Activated CD8-positive, alpha-beta T cell treated with anti-CD3 and anti-CD28 coated beads for 36 hours (primary cell): ENCODE data around the gene SPI1. TPM values are rescaled to one million over a fixed set of nuclear protein-coding genes. Genes with fewer than 3 reads are reported as not detected.
A peak's percentile ranks its signal among the peaks of the same experiment; 100 is the strongest.
"Not testable (repeated sequence)": the region's sequence is repeated elsewhere in the genome, so short reads cannot be mapped to it uniquely, and the experiment has no call there.

ENCODE experiments used
- ATAC-seq: fragments of 200-7000 bp; cut with Tn5 transposase; one replicate; pipeline ENCODE4 v1.10.0; 2021; ENCODE audit warnings: mild to moderate bottlenecking, moderate library complexity
- CTCF ChIA-PET: fragments of 350-600 bp; sonication (Branson Sonifier 250); formaldehyde crosslinking; loops from one replicate; lab custom pipeline; 2021; ENCODE audit warnings: antibody characterized with exemption; lab: Charles Lee
- POLR2A ChIA-PET: fragments of 350-600 bp; sonication (Branson Sonifier 250); formaldehyde crosslinking; loops from one replicate; lab custom pipeline; 2021; ENCODE audit warnings: antibody characterized with exemption; lab: Charles Lee
- DNase-seq: peaks from one replicate; pipeline ENCODE4 v3.0.0-alpha.2; 2020
- H3K27ac Mint-ChIP-seq: one replicate; pipeline ENCODE4 v1.8.0; 2021; ENCODE audit warnings: mild to moderate bottlenecking, mixed read lengths
- H3K27me3 Mint-ChIP-seq: one replicate; pipeline ENCODE4 v1.8.0; 2021; ENCODE audit warnings: mixed read lengths
- H3K36me3 Mint-ChIP-seq: one replicate; pipeline ENCODE4 v1.8.0; 2021; ENCODE audit warnings: low read depth, mixed read lengths
- H3K4me1 Mint-ChIP-seq: one replicate; pipeline ENCODE4 v1.8.0; 2021; ENCODE audit warnings: low read depth, mixed read lengths
- H3K4me3 Mint-ChIP-seq: one replicate; pipeline ENCODE4 v1.8.0; 2021; ENCODE audit warnings: mild to moderate bottlenecking, moderate library complexity, mixed read lengths
- H3K9me3 Mint-ChIP-seq: one replicate; pipeline ENCODE4 v1.8.0; 2021; ENCODE audit warnings: mixed read lengths
- CTCF ChIP-seq: fragments of 200-600 bp; IDR thresholded peaks from one replicate; pipeline ENCODE4 v1.8.0; 2022; ENCODE audit warnings: antibody characterized with exemption, mild to moderate bottlenecking
- intact Hi-C: fragments of 100-400 bp; cut with micrococcal nuclease; formaldehyde crosslinking; loops from one replicate; pipeline ENCODE4 v1.10.0; 2022
- total RNA-seq, 2 experiments: library from RNA; stranded (reverse); gene quantifications; one replicate each; pipeline ENCODE4 v1.2.3, GENCODE V29; 2021

Gene SPI1
- total RNA-seq, 2 experiments from 2014 or later = 0.25 TPM; not detected in 1

- Mint-ChIP-seq H3K27me3 (no peaks in the 10 kb centered on the region), H3K4me3 (no peak overlapping the region), H3K36me3 (peaks cover 21% of the 10 kb centered on the region), H3K27ac (peak overlapping the region; percentile 48), H3K9me3 (no peaks in the 10 kb centered on the region), H3K4me1 (peaks cover 7% of the 10 kb centered on the region)
- TF ChIP-seq CTCF = no peak
- ChIA-PET CTCF (interaction anchor here (1.0 kb wide), 1 partner anchor 57 kb away, joined by 3 read pairs; no protein-coding TSS in a partner anchor), POLR2A (no interaction called here)
- DNase-seq = no peak
- intact Hi-C loops = no loop called here
- ATAC-seq = no peak
Measured at GRCh38 chr11:47317064-47317828, 61.1 kb downstream of the SPI1 start.

GRCh38 chr11:47316501-47316900 lies 61.8 kb downstream of the SPI1 start:
- ATAC-seq, POLR2A ChIA-PET, H3K9me3 Mint-ChIP-seq, H3K4me3 Mint-ChIP-seq, H3K4me1 Mint-ChIP-seq, H3K27me3 Mint-ChIP-seq, intact Hi-C loops, H3K27ac Mint-ChIP-seq, DNase-seq: not testable (repeated sequence)
- peaks cover 19% of the 10 kb centered on the region for H3K36me3 Mint-ChIP-seq
- CTCF ChIA-PET = interaction anchor here (1.0 to 1.2 kb wide), 2 partner anchors 58 to 237 kb away, joined by 3 read pairs; no protein-coding TSS in a partner anchor

GRCh38 chr11:47314992-47315391 lies 63.4 kb downstream of the SPI1 start:
- DNase-seq (no peak), ATAC-seq (no peak)
- TF ChIP-seq CTCF = no peak
- ChIA-PET CTCF (no interaction called here), POLR2A (interaction anchor here (1.2 kb wide), 1 partner anchor 26 kb away, joined by 3 read pairs; no protein-coding TSS in a partner anchor)
- Mint-ChIP-seq H3K27me3 (no peaks in the 10 kb centered on the region), H3K4me1 (peaks cover 7% of the 10 kb centered on the region), H3K4me3 (no peak overlapping the region), H3K9me3 (no peaks in the 10 kb centered on the region), H3K36me3 (peaks cover 18% of the 10 kb centered on the region), H3K27ac (no peak overlapping the region)
- intact Hi-C loops = no loop called here

- intact Hi-C loops = no loop called here
- ATAC-seq = no peak
- DNase-seq = no peak
- H3K9me3 Mint-ChIP-seq = no peaks in the 10 kb centered on the region
- TF ChIP-seq CTCF = no peak
- CTCF ChIA-PET = interaction anchor here (1.1 to 1.9 kb wide), 2 partner anchors 49 to 66 kb away, joined by 4 to 7 read pairs; no protein-coding TSS in a partner anchor
- no peak overlapping the region for H3K4me3 Mint-ChIP-seq
- H3K36me3 Mint-ChIP-seq = peaks cover 33% of the 10 kb centered on the region
- H3K27me3 Mint-ChIP-seq = no peaks in the 10 kb centered on the region
- no peaks in the 10 kb centered on the region for H3K4me1 Mint-ChIP-seq
- peak overlapping the region; percentile 46 for H3K27ac Mint-ChIP-seq
- POLR2A ChIA-PET = interaction anchor here (0.6 kb wide), 2 partner anchors 270 to 609 kb away, joined by 3 read pairs; no protein-coding TSS in a partner anchor
Measured at GRCh38 chr11:47308050-47308823, 70.1 kb downstream of the SPI1 start.

- no peak for DNase-seq
- ATAC-seq = no peak
- H3K27ac Mint-ChIP-seq = no peak overlapping the region
- POLR2A ChIA-PET = interaction anchor here (0.6 to 0.8 kb wide), 2 partner anchors 76 to 245 kb away, joined by 3 to 5 read pairs; no protein-coding TSS in a partner anchor
- peaks cover 50% of the 10 kb centered on the region for H3K36me3 Mint-ChIP-seq
- H3K27me3 Mint-ChIP-seq = no peaks in the 10 kb centered on the region
- H3K4me1 Mint-ChIP-seq = peaks cover 6% of the 10 kb centered on the region
- intact Hi-C loops = no loop called here
- no peak overlapping the region for H3K4me3 Mint-ChIP-seq
- H3K9me3 Mint-ChIP-seq = peaks cover 6% of the 10 kb centered on the region
- TF ChIP-seq CTCF = no peak
- CTCF ChIA-PET = interaction anchor here (0.8 kb wide), 1 partner anchor 48 kb away, joined by 3 read pairs; no protein-coding TSS in a partner anchor
Measured at GRCh38 chr11:47306484-47306844, 71.9 kb downstream of the SPI1 start.
